ENCODE measurements around the gene OPTN.

- no peak for TF ChIP-seq CTCF (IDR thresholded peaks at IDR 0.05)
- TF ChIP-seq POLR2A (IDR thresholded peaks at IDR 0.05), result no peak
- no peak for TF ChIP-seq POLR2AphosphoS5 (IDR thresholded peaks at IDR 0.05)
- TF ChIP-seq EP300 (IDR thresholded peaks at IDR 0.05), result no peak
Observed at GRCh38 chr10:13067431-13067830, 32.5 kb upstream of the OPTN start.
